KMS-11 (cell line): ENCODE results near the gene RASIP1.

Experiments used
- H2AFZ ChIP-seq: fragments of 200-600 bp; sonication (generic); 2 replicates; pipeline ENCODE4 v1.6.1; 2016; ENCODE audit warnings: antibody characterized with exemption, mixed run types, low read depth
- H3K27ac ChIP-seq: fragments of 200-600 bp; sonication (generic); 2 replicates; pipeline ENCODE4 v1.6.1; 2016; ENCODE audit warnings: mild to moderate bottlenecking, mixed run types
- H3K27me3 ChIP-seq: fragments of 200-600 bp; sonication (generic); 2 replicates; pipeline ENCODE4 v1.6.1; 2017; ENCODE audit warnings: mild to moderate bottlenecking, low read depth, mixed run types, moderate library complexity; ENCODE audit not compliant: insufficient read depth
- H3K36me3 ChIP-seq: fragments of 200-600 bp; sonication (generic); 2 replicates; pipeline ENCODE4 v1.6.1; 2017; ENCODE audit warnings: mild to moderate bottlenecking, mixed run types; ENCODE audit not compliant: insufficient read depth
- H3K4me1 ChIP-seq: fragments of 200-600 bp; sonication (generic); 2 replicates; pipeline ENCODE4 v1.6.1; 2016; ENCODE audit warnings: mild to moderate bottlenecking, low read depth, mixed run types; ENCODE audit not compliant: poor library complexity, severe bottlenecking
- H3K4me2 ChIP-seq: fragments of 200-600 bp; sonication (generic); 2 replicates; pipeline ENCODE4 v1.7.0; 2016; ENCODE audit warnings: mild to moderate bottlenecking, mixed run types
- H3K4me3 ChIP-seq: fragments of 200-600 bp; sonication (generic); IDR thresholded peaks from 2 replicates; pipeline ENCODE4 v1.6.1; 2017; ENCODE audit warnings: low read depth, low read length, mixed read lengths; ENCODE audit not compliant: insufficient read depth
- H3K79me2 ChIP-seq: fragments of 200-600 bp; sonication (generic); 2 replicates; pipeline ENCODE4 v1.6.1; 2016; ENCODE audit warnings: low read depth, mixed run types; ENCODE audit not compliant: insufficient read depth
- H3K9ac ChIP-seq: fragments of 200-600 bp; sonication (generic); 2 replicates; pipeline ENCODE4 v1.6.1; 2016; ENCODE audit warnings: mild to moderate bottlenecking, mixed run types
- H4K20me1 ChIP-seq: fragments of 200-600 bp; sonication (generic); 2 replicates; pipeline ENCODE4 v1.6.1; 2016; ENCODE audit warnings: mild to moderate bottlenecking, mixed run types; ENCODE audit not compliant: insufficient read depth
- CTCF ChIP-seq: fragments of 200-600 bp; sonication (generic); conservative IDR thresholded peaks from 2 replicates; pipeline ENCODE4 v1.6.1; 2017; ENCODE audit warnings: low read depth, mild to moderate bottlenecking, antibody characterized with exemption, low read length, moderate library complexity, mixed read lengths

RASIP1 gene

GRCh38 chr19:48716562-48717291, 23.7 kb downstream of the RASIP1 start:
- H3K27me3 ChIP-seq: no peaks in the 10 kb centered on the region; the same call in 1 of the 2 replicates
- H3K4me1 ChIP-seq: peaks cover 19% of the 10 kb centered on the region
- no peaks in the 10 kb centered on the region for H3K79me2 ChIP-seq
- H2AFZ ChIP-seq: no peak overlapping the region
- no peak overlapping the region for H3K4me3 ChIP-seq
- no peak overlapping the region for H3K27ac ChIP-seq
- no peaks in the 10 kb centered on the region for H4K20me1 ChIP-seq
- H3K36me3 ChIP-seq: no peaks in the 10 kb centered on the region
- no peak overlapping the region for H3K4me2 ChIP-seq
- H3K9ac ChIP-seq: no peak overlapping the region
- no peak for TF ChIP-seq CTCF

GRCh38 chr19:48715681-48716171, 24.7 kb downstream of the RASIP1 start:
- TF ChIP-seq CTCF: no peak
- H3K4me2 ChIP-seq: no peak overlapping the region
- H3K9ac ChIP-seq: no peak overlapping the region
- H3K4me3 ChIP-seq: no peak overlapping the region
- H2AFZ ChIP-seq: no peak overlapping the region
- no peaks in the 10 kb centered on the region for H4K20me1 ChIP-seq
- H3K27ac ChIP-seq: no peak overlapping the region
- no peaks in the 10 kb centered on the region; the same call in 1 of the 2 replicates for H3K27me3 ChIP-seq
- H3K79me2 ChIP-seq: no peaks in the 10 kb centered on the region
- H3K36me3 ChIP-seq: no peaks in the 10 kb centered on the region
- peaks cover 15% of the 10 kb centered on the region for H3K4me1 ChIP-seq

- no peak overlapping the region; the same call in 1 of the 2 replicates for H3K27ac ChIP-seq
- H2AFZ ChIP-seq: peak overlapping the region; percentile 80
- H3K4me2 ChIP-seq: peak overlapping the region; percentile 59
- peaks cover 13% of the 10 kb centered on the region for H3K4me1 ChIP-seq
- H3K4me3 ChIP-seq: no peak overlapping the region
- no peaks in the 10 kb centered on the region for H3K36me3 ChIP-seq
- H3K27me3 ChIP-seq: no peaks in the 10 kb centered on the region; the same call in 1 of the 2 replicates
- H3K79me2 ChIP-seq: no peaks in the 10 kb centered on the region
- TF ChIP-seq CTCF: no peak
- H3K9ac ChIP-seq: peak overlapping the region; percentile 23; the same call in 1 of the 2 replicates
- no peaks in the 10 kb centered on the region for H4K20me1 ChIP-seq
These were observed 25.4 kb downstream of the RASIP1 start for GRCh38 chr19:48714759-48715675.

- no peaks in the 10 kb centered on the region for H3K36me3 ChIP-seq
- H3K9ac ChIP-seq: peak overlapping the region; percentile 23; the same call in 1 of the 2 replicates
- H3K4me3 ChIP-seq: no peak overlapping the region
- no peak overlapping the region; the same call in 1 of the 2 replicates for H3K27ac ChIP-seq
- H2AFZ ChIP-seq: peak overlapping the region; percentile 92
- TF ChIP-seq CTCF: no peak
- H3K79me2 ChIP-seq: no peaks in the 10 kb centered on the region
- H3K4me2 ChIP-seq: peak overlapping the region; percentile 78
- peaks cover 11% of the 10 kb centered on the region for H3K4me1 ChIP-seq
- H4K20me1 ChIP-seq: no peaks in the 10 kb centered on the region
- no peaks in the 10 kb centered on the region; the same call in 1 of the 2 replicates for H3K27me3 ChIP-seq
These were observed 26.3 kb downstream of the RASIP1 start for GRCh38 chr19:48713864-48714755.
